Measurements from ENCODE around the gene GPX5. TPM values are rescaled to one million over a fixed set of nuclear protein-coding genes. Genes with fewer than 3 reads are reported as not detected.
"Not testable (repeated sequence)": the region's sequence is repeated elsewhere in the genome, so short reads cannot be mapped to it uniquely, and the experiment has no call there.

The GPX5 gene
- total and polyA plus RNA-seq, 7 donors = not detected

DNA sequence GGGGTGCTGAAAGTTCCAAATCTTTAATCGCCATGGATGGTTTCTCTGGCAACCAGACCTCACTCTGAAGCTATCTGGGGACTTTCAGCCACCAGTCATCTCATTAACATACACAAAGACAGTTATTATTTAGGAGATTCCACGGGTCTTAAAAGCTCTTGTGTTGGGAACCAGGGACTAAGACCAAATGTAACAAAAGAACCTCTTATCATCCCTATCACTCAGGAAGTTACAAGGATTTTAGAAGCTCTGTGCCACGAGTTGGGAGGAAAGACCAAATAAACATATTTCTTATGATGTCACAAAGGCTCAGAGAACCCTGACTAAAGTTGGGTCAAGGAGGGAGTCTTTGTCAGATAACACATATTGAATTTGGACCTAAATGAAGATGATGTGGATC is 27.8 kb upstream of the GPX5 start:
- 33 to 36% methylated on average over 3 of the region's 3 CpGs for WGBS, 2 donors
- DNase-seq = no peak
- no peaks in the 10 kb centered on the region for H3K4me1 ChIP-seq
- H3K9me3 ChIP-seq = no peaks in the 10 kb centered on the region
- TF ChIP-seq POLR2A (IDR thresholded peaks at IDR 0.05) (no peak), EP300 (IDR thresholded peaks at IDR 0.05) (no peak), POLR2AphosphoS5 (IDR thresholded peaks at IDR 0.05) (no peak)
- TF ChIP-seq, protein P1, sequence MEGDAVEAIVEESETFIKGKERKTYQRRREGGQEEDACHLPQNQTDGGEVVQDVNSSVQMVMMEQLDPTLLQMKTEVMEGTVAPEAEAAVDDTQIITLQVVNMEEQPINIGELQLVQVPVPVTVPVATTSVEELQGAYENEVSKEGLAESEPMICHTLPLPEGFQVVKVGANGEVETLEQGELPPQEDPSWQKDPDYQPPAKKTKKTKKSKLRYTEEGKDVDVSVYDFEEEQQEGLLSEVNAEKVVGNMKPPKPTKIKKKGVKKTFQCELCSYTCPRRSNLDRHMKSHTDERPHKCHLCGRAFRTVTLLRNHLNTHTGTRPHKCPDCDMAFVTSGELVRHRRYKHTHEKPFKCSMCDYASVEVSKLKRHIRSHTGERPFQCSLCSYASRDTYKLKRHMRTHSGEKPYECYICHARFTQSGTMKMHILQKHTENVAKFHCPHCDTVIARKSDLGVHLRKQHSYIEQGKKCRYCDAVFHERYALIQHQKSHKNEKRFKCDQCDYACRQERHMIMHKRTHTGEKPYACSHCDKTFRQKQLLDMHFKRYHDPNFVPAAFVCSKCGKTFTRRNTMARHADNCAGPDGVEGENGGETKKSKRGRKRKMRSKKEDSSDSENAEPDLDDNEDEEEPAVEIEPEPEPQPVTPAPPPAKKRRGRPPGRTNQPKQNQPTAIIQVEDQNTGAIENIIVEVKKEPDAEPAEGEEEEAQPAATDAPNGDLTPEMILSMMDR (IDR thresholded peaks at IDR 0.05) = no peak
- H3K27me3 ChIP-seq = no peaks in the 10 kb centered on the region
- H3K27ac ChIP-seq = no peak overlapping the region
- H3K36me3 ChIP-seq = no peaks in the 10 kb centered on the region
- intact Hi-C loops (cut with DNase I) = no loop called here
- H3K4me3 ChIP-seq = no peak overlapping the region

DNA sequence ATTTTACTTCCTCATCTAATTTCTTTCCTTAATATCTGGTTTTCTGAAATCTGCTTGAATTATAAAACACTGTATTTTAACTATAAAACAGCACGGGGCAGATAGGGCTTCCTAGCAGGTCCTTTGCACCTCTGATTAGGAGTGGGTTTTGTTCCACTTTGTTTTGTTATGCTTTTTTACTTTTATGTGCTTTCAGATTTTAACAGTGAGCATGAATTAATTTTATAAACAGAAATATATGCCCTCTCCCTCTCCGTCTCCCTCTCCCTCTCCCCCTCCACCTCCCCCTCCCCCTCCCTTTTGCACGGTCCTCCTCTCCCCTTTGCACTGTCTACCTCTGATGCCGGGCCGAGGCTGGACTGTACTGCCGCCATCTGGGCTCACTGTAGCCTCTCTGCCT is 24.4 kb upstream of the GPX5 start:
- no peak for TF ChIP-seq POLR2AphosphoS5 (IDR thresholded peaks at IDR 0.05)
- TF ChIP-seq, protein P1 (IDR thresholded peaks at IDR 0.05) = no peak
- TF ChIP-seq EP300 (IDR thresholded peaks at IDR 0.05) = no peak
- no peak for TF ChIP-seq POLR2A (IDR thresholded peaks at IDR 0.05)
- no peak overlapping the region for H3K4me3 ChIP-seq
- H3K9me3 ChIP-seq = no peaks in the 10 kb centered on the region
- no peak overlapping the region for H3K27ac ChIP-seq
- H3K27me3 ChIP-seq = no peaks in the 10 kb centered on the region
- WGBS, 2 donors = 88 to 91% methylated on average over 6 of the region's 6 CpGs
- DNase-seq = no peak
- no peaks in the 10 kb centered on the region for H3K4me1 ChIP-seq
- intact Hi-C loops (cut with DNase I) = no loop called here
- H3K36me3 ChIP-seq = no peaks in the 10 kb centered on the region

DNA sequence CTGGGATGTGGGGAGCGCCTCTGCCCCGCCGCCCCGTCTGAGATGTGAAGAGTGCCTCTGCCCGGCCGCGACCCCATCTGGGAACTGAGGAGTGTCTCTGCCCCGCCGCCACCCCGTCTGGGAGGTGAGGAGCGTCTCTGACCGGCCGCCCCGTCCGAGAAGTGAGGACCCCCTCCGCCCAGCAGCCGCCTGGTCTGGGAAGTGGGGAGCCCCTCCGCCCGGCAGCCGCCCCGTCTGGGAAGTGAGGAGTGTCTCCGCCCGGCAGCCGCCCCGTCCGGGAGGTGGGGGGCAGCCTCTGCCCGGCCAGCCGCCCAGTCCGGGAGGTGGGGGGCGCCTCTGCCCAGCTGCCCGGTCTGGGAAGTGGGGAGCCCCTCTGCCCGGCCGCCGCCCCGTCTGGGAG is 23.5 kb upstream of the GPX5 start:
- H3K4me1 ChIP-seq; H3K27ac ChIP-seq; intact Hi-C loops (cut with DNase I); H3K27me3 ChIP-seq; H3K9me3 ChIP-seq; H3K4me3 ChIP-seq; H3K36me3 ChIP-seq; DNase-seq: not testable (repeated sequence)
- WGBS, 2 donors = 94% methylated on average over 35 of the region's 35 CpGs

DNA sequence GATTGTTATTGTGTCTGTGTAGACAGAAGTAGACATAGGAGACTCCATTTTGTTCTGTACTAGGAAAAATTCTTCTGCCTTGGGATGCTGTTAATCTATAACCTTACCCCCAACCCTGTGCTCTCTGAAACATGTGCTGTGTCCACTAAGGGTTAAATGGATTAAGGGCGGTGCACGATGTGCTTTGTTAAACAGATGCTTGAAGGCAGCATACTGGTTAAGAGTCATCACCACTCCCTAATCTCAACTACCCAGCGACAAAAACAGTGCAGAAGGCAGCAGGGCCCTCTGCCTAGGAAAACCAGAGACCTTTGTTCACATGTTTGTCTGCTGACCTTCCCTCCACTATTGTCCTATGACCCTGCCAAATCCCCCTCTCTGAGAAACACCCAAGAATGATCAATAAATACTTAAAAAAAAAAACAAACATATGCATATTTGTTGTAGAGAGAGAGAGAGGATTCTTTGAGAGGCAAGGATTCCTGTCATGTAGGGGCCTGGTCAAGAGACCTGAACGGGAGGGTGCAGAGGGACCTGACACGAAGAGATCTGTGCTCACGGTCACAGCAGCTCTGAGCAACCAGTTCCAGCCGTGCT is 22.9 kb upstream of the GPX5 start:
- intact Hi-C loops (cut with DNase I); H3K27me3 ChIP-seq; DNase-seq; H3K4me1 ChIP-seq; H3K4me3 ChIP-seq; H3K36me3 ChIP-seq; H3K9me3 ChIP-seq; H3K27ac ChIP-seq: not testable (repeated sequence)
- 49 to 67% methylated on average over 7 of the region's 7 CpGs for WGBS, 2 donors

DNA sequence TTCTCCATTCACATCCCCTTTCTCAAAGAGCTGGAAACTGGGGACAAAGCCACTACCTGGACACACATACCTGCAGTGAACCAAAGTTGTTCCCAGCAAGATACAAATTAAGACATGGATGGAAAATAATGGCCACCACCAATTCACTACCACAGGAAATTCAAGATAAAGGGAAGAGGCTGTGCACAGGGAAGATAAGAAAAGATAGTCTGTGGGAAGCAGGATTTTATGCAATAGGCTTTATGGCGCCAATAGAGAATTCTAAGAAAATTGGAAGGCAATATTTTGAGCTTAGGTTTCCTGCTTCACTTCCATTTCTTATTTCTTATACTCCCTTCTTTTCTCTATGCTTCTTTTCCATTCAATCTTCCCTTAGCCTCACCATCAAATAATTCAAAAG is 19.9 kb upstream of the GPX5 start:
- no peaks in the 10 kb centered on the region for H3K9me3 ChIP-seq
- no peak for TF ChIP-seq POLR2AphosphoS5 (IDR thresholded peaks at IDR 0.05)
- no peak for TF ChIP-seq POLR2A (IDR thresholded peaks at IDR 0.05)
- TF ChIP-seq, protein P1 (IDR thresholded peaks at IDR 0.05) = no peak
- TF ChIP-seq EP300 (IDR thresholded peaks at IDR 0.05) = no peak
- intact Hi-C loops (cut with DNase I) = no loop called here
- no peak overlapping the region for H3K27ac ChIP-seq
- no peak overlapping the region for H3K4me3 ChIP-seq
- H3K27me3 ChIP-seq = no peaks in the 10 kb centered on the region
- DNase-seq = no peak
- no peaks in the 10 kb centered on the region for H3K36me3 ChIP-seq
- H3K4me1 ChIP-seq = no peaks in the 10 kb centered on the region
- 83 to 86% methylated on average over 1 of the region's 1 CpG for WGBS, 2 donors

DNA sequence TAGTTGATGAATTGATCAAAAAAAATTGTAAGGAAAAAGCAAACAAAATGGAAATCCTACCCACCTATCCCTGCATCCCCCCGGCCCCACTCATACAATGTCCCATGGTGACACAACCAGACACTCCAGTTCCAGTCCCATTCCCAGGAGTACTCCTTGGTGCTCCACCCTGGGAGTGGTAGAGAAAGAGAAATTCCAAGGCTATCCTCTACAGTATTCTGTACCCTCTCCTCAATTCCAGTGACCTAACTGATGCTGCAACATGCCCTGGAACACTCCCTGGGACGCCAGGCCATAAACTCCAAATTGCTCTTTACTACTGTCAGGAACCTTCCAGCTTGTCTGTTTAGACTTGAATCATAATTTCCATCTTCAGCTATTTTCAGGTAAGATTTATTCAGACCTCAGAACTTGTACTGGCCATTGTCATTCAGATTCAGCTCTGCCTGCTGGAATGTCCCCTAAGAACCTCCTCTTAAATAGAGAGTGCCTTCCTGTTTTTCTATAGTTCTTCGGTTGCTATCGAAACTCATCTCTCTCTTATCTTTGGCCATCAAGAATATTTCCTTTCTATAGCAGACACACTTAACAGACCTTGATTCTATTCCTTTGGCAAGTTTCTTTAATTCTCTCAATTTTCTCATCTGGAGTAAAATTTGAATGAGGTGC is 18.7 kb upstream of the GPX5 start:
- Histone ChIP-seq H3K4me1 (no peaks in the 10 kb centered on the region), H3K27me3 (no peaks in the 10 kb centered on the region), H3K36me3 (no peaks in the 10 kb centered on the region), H3K9me3 (no peaks in the 10 kb centered on the region), H3K27ac (no peak overlapping the region), H3K4me3 (no peak overlapping the region)
- TF ChIP-seq POLR2AphosphoS5 (IDR thresholded peaks at IDR 0.05) (no peak), EP300 (IDR thresholded peaks at IDR 0.05) (no peak), POLR2A (IDR thresholded peaks at IDR 0.05) (no peak)
- TF ChIP-seq, protein P1 (IDR thresholded peaks at IDR 0.05) = no peak
- no peak for DNase-seq
- WGBS, 2 donors = 57 to 59% methylated on average over 4 of the region's 4 CpGs
- intact Hi-C loops (cut with DNase I) = no loop called here
